GM23248 (cell line): Measurements from ENCODE around the gene LMNTD1.

ENCODE experiments used
- EZH2 ChIP-seq: fragments of 200-600 bp; sonication (generic); IDR thresholded peaks from 2 replicates; pipeline ENCODE4 v1.6.1; 2018; ENCODE audit warnings: antibody characterized with exemption, mild to moderate bottlenecking; ENCODE audit not compliant: insufficient read depth, poor library complexity, severe bottlenecking
- EZH2phosphoT487 ChIP-seq: fragments of 200-600 bp; sonication (generic); IDR thresholded peaks from 2 replicates; pipeline ENCODE4 v1.6.1; 2018; ENCODE audit warnings: antibody characterized with exemption, moderate library complexity, mild to moderate bottlenecking, low read depth; ENCODE audit not compliant: insufficient read depth

DNA sequence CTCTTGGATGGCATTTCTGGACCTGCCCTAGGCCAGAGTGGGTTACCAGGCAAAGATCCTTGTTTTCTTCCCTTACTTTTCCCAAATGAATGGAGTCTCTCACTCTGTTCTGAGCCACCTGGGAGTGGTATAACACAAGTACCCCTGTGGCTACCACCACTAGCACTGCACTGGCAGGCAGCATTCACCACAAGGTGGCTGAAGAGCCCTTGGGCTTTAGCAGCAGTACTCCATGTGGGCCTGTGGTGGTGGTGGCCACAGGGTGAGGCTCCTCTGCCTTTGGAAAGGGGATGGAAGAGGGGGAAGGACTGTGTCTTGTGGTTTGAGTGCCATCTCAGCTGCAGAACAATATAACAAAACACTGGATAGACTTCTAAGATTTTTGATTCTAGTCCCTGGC lies 38.1 kb upstream of the LMNTD1 start:
- no peak for TF ChIP-seq EZH2
- TF ChIP-seq EZH2phosphoT487 = no peak
